ENCODE data around the gene P4HTM.

Gene P4HTM, protein sequence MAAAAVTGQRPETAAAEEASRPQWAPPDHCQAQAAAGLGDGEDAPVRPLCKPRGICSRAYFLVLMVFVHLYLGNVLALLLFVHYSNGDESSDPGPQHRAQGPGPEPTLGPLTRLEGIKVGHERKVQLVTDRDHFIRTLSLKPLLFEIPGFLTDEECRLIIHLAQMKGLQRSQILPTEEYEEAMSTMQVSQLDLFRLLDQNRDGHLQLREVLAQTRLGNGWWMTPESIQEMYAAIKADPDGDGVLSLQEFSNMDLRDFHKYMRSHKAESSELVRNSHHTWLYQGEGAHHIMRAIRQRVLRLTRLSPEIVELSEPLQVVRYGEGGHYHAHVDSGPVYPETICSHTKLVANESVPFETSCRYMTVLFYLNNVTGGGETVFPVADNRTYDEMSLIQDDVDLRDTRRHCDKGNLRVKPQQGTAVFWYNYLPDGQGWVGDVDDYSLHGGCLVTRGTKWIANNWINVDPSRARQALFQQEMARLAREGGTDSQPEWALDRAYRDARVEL
- total RNA-seq, result 28.6 to 84.1 (median 67.8) reads per million in 3 experiments

- DNase-seq, result peak; percentile 54
Observed at GRCh38 chr3:48989796-48990635, at the start of gene P4HTM. Gene P4HTM, plus strand, starts transcription at chr3:48990241. Its CDS starts 16 bp downstream, at chr3:48990257.

DNA sequence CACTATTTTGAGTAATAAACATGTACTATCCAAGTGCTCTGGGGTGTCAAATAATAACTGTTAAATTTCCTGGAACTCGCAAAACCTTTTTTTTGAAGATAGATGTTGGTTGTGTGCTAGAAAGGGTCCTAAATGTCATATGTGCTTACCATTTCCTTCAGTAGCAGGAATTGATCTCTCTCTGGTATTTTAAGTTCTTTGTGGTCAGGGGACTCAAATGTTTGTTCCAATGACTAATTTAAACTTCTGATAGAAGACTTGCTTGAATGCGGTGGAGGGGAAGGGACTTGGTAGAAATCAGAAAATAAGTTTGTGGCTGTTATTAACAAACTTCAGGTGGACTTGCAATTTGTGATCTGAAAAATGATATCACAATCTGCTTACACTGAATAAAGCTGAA lies 44.6 kb upstream of the P4HTM start:
- DNase-seq, result no peak

DNA sequence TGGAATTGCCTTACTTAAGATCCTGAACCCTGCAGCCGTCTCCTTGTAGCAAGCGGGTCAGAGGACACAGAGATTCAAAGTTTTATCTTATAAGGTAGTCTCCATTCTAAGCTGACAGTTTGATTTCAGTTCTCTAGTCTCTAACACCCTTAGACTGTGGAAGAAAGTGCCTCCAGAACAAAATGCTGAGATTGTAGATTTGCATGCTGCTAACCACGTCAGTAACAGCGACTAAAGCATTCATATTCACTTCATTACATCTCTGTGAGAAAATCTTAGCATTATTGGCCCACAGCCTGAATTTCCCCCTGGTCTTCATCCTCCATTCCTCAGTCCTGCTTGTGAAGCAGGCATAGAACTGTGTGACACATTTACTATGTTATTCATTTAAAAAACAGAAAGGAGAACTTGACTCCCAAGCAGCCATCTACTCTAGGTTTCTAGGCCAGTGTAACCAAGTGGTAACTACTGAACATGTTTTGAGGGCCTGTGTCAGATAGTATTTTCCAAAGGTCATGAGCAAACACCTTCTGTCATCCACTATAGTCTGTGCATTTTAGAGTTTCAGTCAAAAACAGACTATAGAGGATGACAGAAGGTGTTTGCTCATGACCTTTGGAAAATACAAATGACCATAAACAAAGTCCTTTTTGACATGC lies 44.0 kb upstream of the P4HTM start:
- DNase-seq, result no peak

DNA sequence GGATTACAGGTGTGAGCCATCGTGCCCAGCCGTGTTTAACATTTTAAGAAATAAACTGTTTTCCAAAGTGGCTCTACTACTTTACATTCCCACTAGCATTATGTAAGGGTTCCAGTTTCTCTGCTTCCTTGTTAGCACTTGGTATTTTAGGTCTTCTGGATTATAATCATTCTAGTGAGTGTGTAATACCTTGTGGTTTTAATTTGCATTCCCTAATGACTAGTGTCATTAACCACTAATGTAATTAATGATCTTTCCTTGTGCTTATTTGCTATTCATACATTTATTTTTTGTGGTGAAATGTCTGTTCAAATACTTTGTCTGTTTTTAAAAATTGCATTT lies 40.7 kb upstream of the P4HTM start:
- DNase-seq, result no peak

- DNase-seq, result no peak
Observed at GRCh38 chr3:48950051-48950450, 40.0 kb upstream of the P4HTM start.

- no peak for DNase-seq
Observed at GRCh38 chr3:48951764-48952163, 38.3 kb upstream of the P4HTM start.

DNA sequence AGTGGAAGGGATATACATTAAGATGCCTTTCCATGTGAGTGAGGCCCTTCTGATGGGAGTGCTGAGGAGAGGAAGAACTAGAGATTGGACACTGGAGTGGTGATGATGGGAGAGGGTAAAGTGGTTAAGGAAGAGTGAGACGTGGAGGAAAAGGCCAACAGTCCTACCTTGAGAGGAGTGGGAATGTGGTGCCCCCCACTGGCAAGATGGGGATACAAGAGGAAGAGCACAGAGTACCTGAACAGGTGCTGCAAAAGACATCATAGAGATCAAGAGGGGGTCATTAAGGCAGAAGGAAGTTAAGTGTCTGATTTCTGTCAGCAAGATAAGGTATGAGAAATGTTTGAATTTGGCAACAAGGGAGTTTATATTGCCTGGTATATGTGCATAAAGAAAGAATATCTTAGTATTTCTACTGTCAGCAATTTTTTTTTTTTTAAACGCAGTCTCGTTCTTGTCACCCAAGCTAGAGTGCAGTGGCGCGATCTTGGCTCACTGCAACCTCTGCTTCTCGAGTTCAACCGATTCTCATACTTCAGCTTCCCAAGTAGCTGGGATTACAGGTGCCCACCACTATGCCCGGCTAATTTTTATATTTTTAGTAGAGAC lies 37.4 kb upstream of the P4HTM start:
- peak; percentile 34 for DNase-seq

DNA sequence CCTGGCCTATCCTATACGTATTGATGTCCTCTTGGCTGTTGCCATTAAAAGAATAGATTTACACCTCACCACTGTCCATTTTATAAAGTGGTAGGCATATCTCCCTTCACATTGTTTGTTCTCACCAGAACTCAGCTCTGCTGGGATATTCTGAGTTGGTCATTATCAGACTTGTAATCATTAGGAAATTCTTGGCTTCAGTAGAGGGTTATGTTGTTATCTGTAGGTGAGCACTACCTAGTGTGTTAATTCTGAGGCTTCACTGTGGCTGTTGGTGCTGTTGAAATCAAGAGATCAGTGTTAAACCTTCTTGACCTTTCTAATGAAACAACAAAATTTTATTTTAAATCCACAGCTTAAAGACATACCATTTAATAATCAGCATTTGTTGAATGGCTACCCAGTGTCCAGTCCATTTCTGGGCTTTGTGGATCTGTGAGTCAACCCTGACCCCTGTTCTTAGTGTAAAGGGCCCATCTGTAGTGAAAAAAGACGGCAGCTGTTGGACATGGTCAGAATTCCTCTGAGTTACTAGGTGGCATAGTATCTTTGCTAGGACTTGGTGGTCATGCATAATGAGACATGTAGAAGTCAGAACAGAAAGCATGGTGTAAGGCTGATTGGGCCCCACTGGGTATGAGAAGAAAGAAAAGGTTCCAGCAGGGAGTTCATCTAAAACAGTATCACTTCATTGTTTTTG lies 32.9 kb upstream of the P4HTM start:
- DNase-seq, result no peak

DNA sequence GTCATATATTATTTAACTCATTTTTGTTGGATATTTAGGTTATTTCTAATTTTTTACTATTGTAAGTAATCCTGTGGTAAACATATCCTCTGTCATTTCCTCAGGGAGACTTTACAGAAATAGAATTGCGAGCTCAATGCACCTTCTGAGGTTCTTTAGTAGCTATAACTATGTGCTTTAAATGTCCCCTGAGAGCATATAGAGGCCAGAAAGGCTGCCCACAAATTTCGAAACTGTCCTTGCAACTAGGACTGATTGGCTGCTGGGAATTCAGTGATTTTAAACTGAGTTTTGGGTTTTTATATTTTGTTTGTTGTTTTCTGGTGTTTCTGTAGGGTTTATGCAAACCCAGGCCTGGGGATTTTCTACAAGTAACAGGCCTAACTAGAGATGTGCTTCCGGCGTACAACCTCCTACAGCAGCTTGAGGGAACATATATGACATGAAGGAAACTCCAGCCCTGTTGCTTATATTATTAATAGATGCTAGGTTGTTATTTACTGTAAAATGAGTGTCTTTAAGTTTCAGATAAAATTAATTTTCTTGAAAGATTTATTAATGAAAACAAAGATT lies 29.1 kb upstream of the P4HTM start:
- DNase-seq, result no peak

DNA sequence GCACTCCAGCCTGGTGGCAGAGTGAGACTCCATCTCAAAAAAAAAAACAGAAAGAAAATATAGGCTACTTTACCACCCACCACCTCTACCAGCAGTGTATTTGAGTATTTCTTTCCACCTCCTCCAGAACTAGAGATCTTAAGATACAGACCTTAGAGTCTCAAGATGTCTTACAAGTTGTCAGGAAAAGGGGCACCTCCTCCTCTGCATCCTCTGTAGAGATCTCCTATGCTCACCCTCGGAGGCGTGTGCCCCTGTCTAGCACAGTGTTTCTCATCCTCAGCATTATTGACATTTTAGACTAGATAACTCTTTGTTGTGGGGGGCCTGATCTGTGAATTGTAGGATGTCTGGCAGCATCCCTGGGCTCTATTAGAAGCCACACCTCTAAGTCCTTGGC lies 27.7 kb upstream of the P4HTM start:
- DNase-seq, result no peak

DNA sequence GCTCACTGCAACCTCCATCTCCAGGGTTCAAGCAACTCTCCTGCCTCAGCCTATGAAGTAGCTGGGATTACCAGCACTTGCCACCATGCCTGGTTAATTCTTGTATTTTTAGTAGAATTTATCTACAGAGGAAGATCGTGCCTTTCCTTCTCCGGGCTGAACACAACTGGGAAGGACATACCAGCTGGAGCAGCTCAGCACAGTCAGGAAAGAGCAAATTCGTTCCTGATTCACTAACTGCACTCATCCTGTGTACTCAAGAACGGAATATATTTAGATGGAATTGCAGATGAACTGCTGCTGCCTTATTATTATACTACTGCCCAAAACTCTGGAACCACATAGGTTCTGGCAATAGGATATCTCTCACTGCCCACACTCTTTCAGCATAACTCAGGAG lies 27.1 kb upstream of the P4HTM start:
- DNase-seq, result no peak

DNA sequence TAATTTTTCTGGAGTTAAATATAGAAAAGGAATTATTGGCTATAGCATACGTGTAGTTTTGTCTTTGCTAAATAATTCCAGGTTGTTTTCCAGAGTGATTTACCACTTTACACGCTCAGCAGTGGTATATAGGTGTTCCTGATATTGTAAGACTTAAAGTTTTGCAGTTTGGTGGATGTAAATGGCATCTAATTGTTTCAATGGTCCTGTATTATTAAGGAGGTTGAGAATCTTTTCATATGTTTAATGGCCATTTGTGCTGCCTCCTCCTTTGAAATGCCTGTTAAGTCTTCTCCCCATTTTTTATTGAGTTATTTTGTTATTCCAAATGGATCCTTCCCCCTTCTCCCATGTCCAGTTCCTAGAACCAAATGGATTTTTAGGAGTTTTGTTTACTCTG lies 26.4 kb upstream of the P4HTM start:
- no peak for DNase-seq

DNA sequence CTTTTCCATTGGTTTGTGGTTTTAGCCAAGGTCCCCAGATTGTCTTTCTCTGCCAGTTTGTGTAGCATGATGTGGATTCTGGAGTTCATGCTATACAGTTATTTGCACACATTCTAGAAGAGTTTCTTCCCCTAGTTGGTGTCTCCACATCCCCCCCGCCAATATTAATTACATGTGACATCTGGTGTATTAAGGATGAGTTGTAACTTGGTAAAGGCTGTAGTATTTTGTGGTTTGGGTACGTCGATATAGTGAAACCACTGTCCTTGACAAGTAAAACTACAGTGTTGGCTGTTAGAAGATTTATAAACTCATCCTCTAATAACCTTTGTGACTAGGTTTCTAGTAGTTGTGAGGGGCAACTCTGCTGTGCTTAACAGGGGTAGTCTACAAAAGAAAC lies 23.7 kb upstream of the P4HTM start:
- DNase-seq, result no peak

DNA sequence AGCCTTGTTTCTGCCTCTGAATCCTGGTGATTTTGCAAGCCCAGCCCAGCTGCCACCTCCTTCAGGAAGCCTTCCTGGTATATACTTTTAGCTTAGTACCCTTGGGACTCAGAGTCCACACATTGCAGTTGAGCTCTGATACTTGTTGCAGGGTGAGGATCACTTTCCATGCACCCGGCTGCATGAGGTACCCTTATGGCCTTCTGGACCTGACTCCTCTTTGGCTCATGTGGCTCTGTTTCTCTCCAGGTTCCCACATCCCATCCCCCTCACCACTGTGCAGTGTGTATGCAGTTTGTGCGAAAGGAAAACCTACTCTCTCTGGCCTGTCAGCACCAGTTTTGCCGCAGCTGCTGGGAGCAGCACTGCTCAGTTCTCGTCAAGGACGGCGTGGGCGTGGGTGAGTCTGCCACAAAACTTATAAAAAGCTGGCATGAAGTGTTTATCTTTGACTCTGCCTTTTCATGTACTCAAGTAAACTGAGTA lies 23.1 kb upstream of the P4HTM start:
- DNase-seq, result no peak

- no peak for DNase-seq
Observed at GRCh38 chr3:48970586-48970985, 19.5 kb upstream of the P4HTM start.

- no peak for DNase-seq
Observed at GRCh38 chr3:48974076-48974864, 15.8 kb upstream of the P4HTM start.

DNA sequence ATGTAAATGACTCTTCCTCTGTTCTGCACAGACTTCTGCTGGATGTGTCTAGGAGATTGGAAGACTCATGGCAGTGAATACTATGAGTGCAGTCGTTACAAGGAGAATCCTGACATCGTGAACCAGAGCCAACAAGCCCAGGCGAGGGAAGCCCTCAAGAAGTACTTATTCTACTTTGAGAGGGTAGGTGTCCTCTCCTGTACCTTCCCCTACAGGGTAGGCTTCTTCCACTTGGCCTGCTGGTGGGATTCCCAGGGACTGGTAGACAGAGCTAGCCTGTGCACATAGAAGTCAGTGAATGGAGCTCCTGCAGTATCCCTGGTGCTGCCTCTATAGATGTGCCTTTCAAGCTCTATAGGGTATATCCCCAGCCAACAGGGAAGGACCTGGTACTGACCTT lies 10.6 kb upstream of the P4HTM start:
- no peak for DNase-seq

- DNase-seq, result no peak
Observed at GRCh38 chr3:48980295-48980694, 9.7 kb upstream of the P4HTM start.

DNA sequence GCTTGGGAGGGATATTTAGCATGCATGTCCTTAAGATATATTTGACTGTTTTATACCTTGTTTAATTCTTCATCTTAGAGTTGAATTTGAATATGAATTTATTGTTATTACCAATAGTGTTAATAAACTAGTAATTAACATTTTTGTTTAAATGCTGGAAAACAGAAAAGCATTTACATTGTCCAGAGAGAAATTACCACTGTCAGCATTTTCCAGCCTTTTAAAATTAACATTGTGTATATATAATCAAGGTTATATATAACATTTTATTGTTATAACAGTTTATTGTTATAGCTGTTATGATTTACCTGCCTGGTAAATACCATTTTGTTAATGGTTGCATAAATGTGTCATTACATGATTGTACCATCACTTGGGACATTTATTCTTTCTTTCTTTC lies 8.0 kb upstream of the P4HTM start:
- no peak for DNase-seq

- no peak for DNase-seq
Observed at GRCh38 chr3:48982686-48983085, 7.4 kb upstream of the P4HTM start.

GRCh38 chr3:48983096-48983495 lies 6.9 kb upstream of the P4HTM start:
- DNase-seq, result no peak

Measured in central memory CD4-positive, alpha-beta T cell (primary cell).